HK-2 (cell line): ENCODE results near the gene TMOD1.
"Not testable (repeated sequence)": the region's sequence is repeated elsewhere in the genome, so short reads cannot be mapped to it uniquely, and the experiment has no call there.

Source experiments
- DNase-seq: peaks from one replicate; pipeline ENCODE4 v3.0.0-alpha.2; 2018; ENCODE audit not compliant: unreplicated experiment

The TMOD1 gene

GRCh38 chr9:97498846-97499245, 2.6 kb upstream of the TMOD1 start:
- DNase-seq, result not testable (repeated sequence)

- DNase-seq, result no peak
These were observed 1.2 kb upstream of the TMOD1 start for GRCh38 chr9:97500263-97500662.

GRCh38 chr9:97500765-97501176, 695 bp upstream of the TMOD1 start:
- no peak for DNase-seq

GRCh38 chr9:97501972-97502221, 431 bp downstream of the TMOD1 start:
- no peak for DNase-seq

GRCh38 chr9:97502222-97502983, 937 bp downstream of the TMOD1 start:
- no peak for DNase-seq

- no peak for DNase-seq
These were observed 1.8 kb downstream of the TMOD1 start for GRCh38 chr9:97502984-97503861.

- no peak for DNase-seq
These were observed 2.4 kb downstream of the TMOD1 start for GRCh38 chr9:97503862-97504210.

- no peak for DNase-seq
These were observed 3.1 kb downstream of the TMOD1 start for GRCh38 chr9:97504381-97505216.

- no peak for DNase-seq
These were observed 4.4 kb downstream of the TMOD1 start for GRCh38 chr9:97505845-97506244.

GRCh38 chr9:97506306-97506705, 4.8 kb downstream of the TMOD1 start:
- no peak for DNase-seq

- no peak for DNase-seq
These were observed 5.3 kb downstream of the TMOD1 start for GRCh38 chr9:97506787-97507186.

- no peak for DNase-seq
These were observed 6.0 kb downstream of the TMOD1 start for GRCh38 chr9:97507428-97507984.

GRCh38 chr9:97508852-97509251, 7.4 kb downstream of the TMOD1 start:
- no peak for DNase-seq

- peak; percentile 34 for DNase-seq
These were observed 9.6 kb downstream of the TMOD1 start for GRCh38 chr9:97510797-97511654.

- DNase-seq, result no peak
These were observed 10.4 kb downstream of the TMOD1 start for GRCh38 chr9:97511655-97512427.

GRCh38 chr9:97512966-97513560, 11.6 kb downstream of the TMOD1 start:
- DNase-seq, result no peak

GRCh38 chr9:97514531-97514930, 13.1 kb downstream of the TMOD1 start:
- no peak for DNase-seq

GRCh38 chr9:97515662-97516061, 14.2 kb downstream of the TMOD1 start:
- DNase-seq, result no peak

GRCh38 chr9:97516111-97516510, 14.6 kb downstream of the TMOD1 start:
- no peak for DNase-seq
